Spinal cord (tissue), 10 donors: Measurements from ENCODE around the gene ALOX5AP. TPM values are rescaled to one million over a fixed set of nuclear protein-coding genes. Genes with fewer than 3 reads are reported as not detected.

Experiments
- DNase-seq, 6 donors: peaks; one replicate each; pipeline versions ENCODE4 v3.0.0 to v3.0.0-alpha.2; 2013 to 2015; ENCODE audit warnings: low spot score in 6 of 6, low read depth in 4 of 6
- H3K27ac ChIP-seq: one replicate; pipeline ENCODE4 v1.5.1; 2013; ENCODE audit warnings: low read depth, low read length, control low read depth
- H3K27me3 ChIP-seq: one replicate; pipeline ENCODE4 v1.6.1; 2013; ENCODE audit warnings: low read length; ENCODE audit not compliant: control insufficient read depth, insufficient read depth
- H3K36me3 ChIP-seq: one replicate; pipeline ENCODE4 v1.6.1; 2013; ENCODE audit warnings: low read length; ENCODE audit not compliant: control insufficient read depth, insufficient read depth
- H3K4me1 ChIP-seq: one replicate; pipeline ENCODE4 v1.6.1; 2013; ENCODE audit warnings: low read length; ENCODE audit not compliant: control insufficient read depth, insufficient read depth
- H3K4me3 ChIP-seq: one replicate; pipeline ENCODE4 v1.5.1; 2013; ENCODE audit warnings: low read depth, low read length, control low read depth
- H3K9me3 ChIP-seq: one replicate; pipeline ENCODE4 v1.6.1; 2013; ENCODE audit warnings: low read length; ENCODE audit not compliant: control insufficient read depth, insufficient read depth
- WGBS: methylation state at CpG from one replicate; pipeline ENCODE4 v1.1.5; 2013; ENCODE audit warnings: missing lambda C conversion rate; ENCODE audit not compliant: insufficient coverage; 5-methylcytosine and 5-hydroxymethylcytosine counted together
- polyA plus RNA-seq, 2 donors: library from polyadenylated mRNA; unstranded; fragments of 120-200 nt; gene quantifications; one replicate each; pipeline ENCODE4 v1.2.1, GENCODE V29; 2013; ENCODE audit not compliant: insufficient read length in 2 of 2
- total RNA-seq, 2 donors: library from RNA; depleted of rRNA in 1 of 2; stranded (reverse); fragments of 120-200 nt in 1 of 2; fragments of >200 nt in 1 of 2; gene quantifications; one replicate each; pipeline versions ENCODE4 v1.2.3 to v1.2.4, GENCODE V29; 2013 to 2014
- donor health status: healthy.

The ALOX5AP gene
- total and polyA plus RNA-seq, 4 donors: 9.6 to 23.1 (median 11.0) TPM

DNA sequence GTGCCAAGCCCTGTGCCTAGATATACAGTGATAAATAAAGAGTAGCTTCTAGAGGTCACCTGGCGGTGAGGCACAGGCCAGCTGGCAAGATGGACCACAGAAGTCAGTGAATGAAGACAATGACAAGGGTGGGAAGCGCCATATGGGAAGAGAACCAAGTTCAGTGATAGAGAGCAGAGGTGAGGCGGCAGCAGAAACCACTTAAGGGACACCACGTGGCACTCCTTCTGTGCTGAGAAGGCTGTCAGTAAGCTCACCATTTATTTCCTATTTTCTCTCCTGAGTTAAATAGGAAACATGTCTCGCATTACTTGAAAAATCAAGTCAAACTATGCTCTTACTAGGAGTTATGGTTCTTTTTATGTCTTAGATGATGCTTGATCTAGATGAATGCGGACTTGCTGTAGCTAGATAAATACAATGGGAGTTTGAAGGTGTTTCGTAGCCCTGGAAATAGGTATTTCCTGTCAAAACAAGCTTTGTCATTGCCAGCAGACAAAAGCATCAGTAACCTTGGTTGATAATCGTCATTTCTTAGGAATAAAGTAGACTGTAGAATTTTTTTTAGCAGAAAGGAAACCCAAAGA is 17.8 kb downstream of the ALOX5AP start:
- DNase-seq: peak in 1 of 6 donors; percentile 50
- Histone ChIP-seq H3K9me3 (no peaks in the 10 kb centered on the region), H3K4me1 (peaks cover 15% of the 10 kb centered on the region), H3K36me3 (no peaks in the 10 kb centered on the region), H3K27ac (no peak overlapping the region), H3K27me3 (peaks cover 2% of the 10 kb centered on the region), H3K4me3 (no peak overlapping the region)
- whole genome bisulfite sequencing: 100% methylated on average over 4 of the region's 8 CpGs

DNA sequence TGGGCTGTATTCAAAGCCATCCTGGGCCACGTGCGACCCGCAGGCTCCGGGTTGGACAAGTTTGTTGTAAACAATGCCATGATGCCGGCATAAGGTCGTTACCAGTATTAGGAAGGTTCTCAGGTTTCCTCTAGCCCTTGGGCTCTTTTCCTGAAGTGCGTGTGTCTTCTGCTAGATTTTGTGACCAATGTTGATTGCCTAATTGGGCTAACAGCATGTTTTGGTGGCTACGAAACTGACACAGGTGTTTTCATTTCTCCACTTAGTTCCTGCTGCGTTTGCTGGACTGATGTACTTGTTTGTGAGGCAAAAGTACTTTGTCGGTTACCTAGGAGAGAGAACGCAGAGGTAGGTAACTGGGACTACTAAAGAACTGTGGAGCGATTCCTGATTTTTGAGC is 20.3 kb downstream of the ALOX5AP start:
- H3K4me1 ChIP-seq: peaks cover 15% of the 10 kb centered on the region
- no peaks in the 10 kb centered on the region for H3K36me3 ChIP-seq
- DNase-seq: no peak
- no peak overlapping the region for H3K4me3 ChIP-seq
- peaks cover 2% of the 10 kb centered on the region for H3K27me3 ChIP-seq
- no peak overlapping the region for H3K27ac ChIP-seq
- H3K9me3 ChIP-seq: no peaks in the 10 kb centered on the region
- WGBS: 79% methylated on average over 12 of the region's 12 CpGs

DNA sequence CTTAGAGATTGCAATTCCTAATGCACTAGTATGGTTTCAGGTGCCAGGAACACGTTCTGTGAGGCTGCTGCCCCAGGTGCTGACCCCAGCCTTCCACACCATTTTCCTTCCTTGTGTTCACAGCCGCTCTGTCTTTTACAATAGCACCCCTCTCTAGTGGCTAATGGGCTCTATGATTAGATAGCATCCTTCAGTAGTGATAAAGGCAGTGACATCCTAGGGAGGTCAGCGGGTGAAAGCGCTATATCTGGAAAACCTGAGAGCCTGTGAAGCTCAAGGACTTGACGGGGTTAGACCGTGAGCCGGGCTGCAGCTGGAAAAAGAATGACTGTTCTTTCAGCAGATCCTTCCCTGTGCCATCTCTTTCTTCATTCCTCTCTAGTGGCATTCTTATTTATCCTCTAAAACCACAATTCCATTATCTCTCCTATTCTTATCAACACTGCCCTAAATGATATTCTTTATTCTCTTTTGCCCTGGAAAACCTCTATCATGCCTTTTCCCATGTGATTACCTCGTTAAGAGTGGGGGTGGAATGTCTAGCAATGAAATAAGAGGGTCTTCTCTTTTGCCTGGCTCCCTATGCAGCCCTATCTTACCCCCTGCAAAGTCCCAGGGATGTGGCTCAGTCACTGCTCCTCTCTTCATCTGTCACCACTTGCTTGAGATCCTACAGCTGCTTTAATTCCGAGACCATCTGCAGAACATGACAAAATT is 21.8 kb downstream of the ALOX5AP start:
- Histone ChIP-seq H3K4me1 (peaks cover 9% of the 10 kb centered on the region), H3K9me3 (no peaks in the 10 kb centered on the region)

DNA sequence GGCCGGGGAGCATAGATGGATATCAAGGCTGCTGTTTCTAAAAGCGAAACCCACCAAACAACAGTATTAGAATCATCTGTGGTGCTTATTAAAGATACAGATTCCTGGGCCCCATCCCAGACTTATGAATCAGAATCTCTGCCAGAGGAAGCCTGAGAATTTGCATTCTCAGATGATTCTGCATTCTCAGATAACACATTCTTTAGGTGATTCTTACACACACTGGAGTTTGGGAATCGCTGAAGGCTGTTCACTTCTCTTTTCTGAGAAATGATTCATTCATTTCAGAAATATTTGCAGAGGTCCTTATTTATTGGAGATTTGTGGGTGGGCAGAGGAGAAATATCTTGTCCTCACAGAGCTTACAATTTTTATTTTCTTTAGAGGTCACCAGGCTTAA is 24.4 kb downstream of the ALOX5AP start:
- no CpG with 5 or more reads among the region's 3 CpGs for WGBS
- no peak for DNase-seq
- Histone ChIP-seq H3K9me3 (no peaks in the 10 kb centered on the region), H3K4me3 (no peak overlapping the region), H3K36me3 (no peaks in the 10 kb centered on the region), H3K4me1 (peaks cover 4% of the 10 kb centered on the region), H3K27me3 (peaks cover 2% of the 10 kb centered on the region), H3K27ac (no peak overlapping the region)

More for the DNA sequence above, 21.8 kb downstream of the ALOX5AP start:
- no peak overlapping the region for H3K27ac ChIP-seq
- H3K36me3 ChIP-seq: no peaks in the 10 kb centered on the region
- WGBS: 80% methylated on average over 6 of the region's 9 CpGs
- no peak overlapping the region for H3K4me3 ChIP-seq
- peaks cover 2% of the 10 kb centered on the region for H3K27me3 ChIP-seq
- no peak for DNase-seq

DNA sequence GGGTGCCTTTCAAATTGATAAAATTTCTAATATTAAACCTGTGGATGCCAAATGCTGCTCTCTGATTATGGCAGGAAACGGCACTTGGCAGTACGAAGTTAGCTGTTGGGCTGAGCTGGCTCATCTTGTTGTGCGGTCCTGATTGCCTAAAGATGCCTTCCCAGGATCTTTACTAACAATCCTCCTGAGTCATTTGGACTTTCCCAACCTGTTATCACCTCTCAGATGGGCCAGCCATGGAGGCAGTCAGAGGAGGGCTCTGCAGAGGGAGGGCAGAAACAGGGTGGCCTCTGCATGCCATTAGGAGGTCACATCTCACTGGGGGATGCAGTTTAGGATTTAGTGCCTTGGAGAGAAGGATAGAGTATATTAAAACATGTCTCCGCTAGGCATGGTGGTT is 27.3 kb downstream of the ALOX5AP start:
- H3K4me1 ChIP-seq: no peaks in the 10 kb centered on the region
- DNase-seq: no peak
- no peak overlapping the region for H3K4me3 ChIP-seq
- H3K27me3 ChIP-seq: no peaks in the 10 kb centered on the region
- H3K27ac ChIP-seq: no peak overlapping the region
- H3K9me3 ChIP-seq: no peaks in the 10 kb centered on the region
- H3K36me3 ChIP-seq: no peaks in the 10 kb centered on the region
- 92% methylated on average over 4 of the region's 4 CpGs for WGBS

DNA sequence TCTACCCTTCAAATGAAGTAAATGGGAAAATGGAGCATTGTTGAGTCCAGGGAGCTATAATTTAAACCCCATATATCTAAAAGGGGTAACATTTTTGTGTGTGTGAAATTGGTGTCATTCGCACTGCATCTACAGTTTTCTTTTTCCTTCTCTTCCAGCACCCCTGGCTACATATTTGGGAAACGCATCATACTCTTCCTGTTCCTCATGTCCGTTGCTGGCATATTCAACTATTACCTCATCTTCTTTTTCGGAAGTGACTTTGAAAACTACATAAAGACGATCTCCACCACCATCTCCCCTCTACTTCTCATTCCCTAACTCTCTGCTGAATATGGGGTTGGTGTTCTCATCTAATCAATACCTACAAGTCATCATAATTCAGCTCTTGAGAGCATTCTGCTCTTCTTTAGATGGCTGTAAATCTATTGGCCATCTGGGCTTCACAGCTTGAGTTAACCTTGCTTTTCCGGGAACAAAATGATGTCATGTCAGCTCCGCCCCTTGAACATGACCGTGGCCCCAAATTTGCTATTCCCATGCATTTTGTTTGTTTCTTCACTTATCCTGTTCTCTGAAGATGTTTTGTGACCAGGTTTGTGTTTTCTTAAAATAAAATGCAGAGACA is 28.6 kb downstream of the ALOX5AP start:
- DNase-seq: no peak
- H3K27ac ChIP-seq: no peak overlapping the region
- no peak overlapping the region for H3K4me3 ChIP-seq
- no peaks in the 10 kb centered on the region for H3K27me3 ChIP-seq
- WGBS: 82% methylated on average over 3 of the region's 8 CpGs
- no peaks in the 10 kb centered on the region for H3K9me3 ChIP-seq
- H3K4me1 ChIP-seq: no peaks in the 10 kb centered on the region
- H3K36me3 ChIP-seq: no peaks in the 10 kb centered on the region

DNA sequence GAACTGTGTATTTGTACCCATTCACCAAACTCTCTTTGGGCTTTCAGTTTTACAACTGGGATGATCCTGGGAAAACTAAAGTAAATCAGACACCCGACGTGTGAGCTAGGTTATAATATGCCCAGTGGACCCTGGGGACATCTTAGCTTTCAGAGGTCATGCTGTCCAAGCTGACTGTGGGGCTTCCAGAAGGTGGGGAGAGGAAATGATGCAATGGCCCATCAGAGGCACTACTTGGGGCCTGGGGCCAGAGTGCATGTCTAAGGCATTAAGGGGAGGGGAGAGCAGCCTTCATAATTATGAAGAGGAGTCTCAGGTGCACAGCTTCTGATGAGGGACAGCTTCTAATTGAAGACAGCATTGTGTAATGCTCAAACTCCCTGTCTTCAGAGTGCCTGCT is 30.9 kb downstream of the ALOX5AP start:
- DNase-seq: no peak
- Histone ChIP-seq H3K9me3 (no peaks in the 10 kb centered on the region), H3K27ac (no peak overlapping the region), H3K4me1 (no peaks in the 10 kb centered on the region), H3K36me3 (no peaks in the 10 kb centered on the region), H3K27me3 (no peaks in the 10 kb centered on the region), H3K4me3 (no peak overlapping the region)
- WGBS: 63% methylated on average over 2 of the region's 2 CpGs

DNA sequence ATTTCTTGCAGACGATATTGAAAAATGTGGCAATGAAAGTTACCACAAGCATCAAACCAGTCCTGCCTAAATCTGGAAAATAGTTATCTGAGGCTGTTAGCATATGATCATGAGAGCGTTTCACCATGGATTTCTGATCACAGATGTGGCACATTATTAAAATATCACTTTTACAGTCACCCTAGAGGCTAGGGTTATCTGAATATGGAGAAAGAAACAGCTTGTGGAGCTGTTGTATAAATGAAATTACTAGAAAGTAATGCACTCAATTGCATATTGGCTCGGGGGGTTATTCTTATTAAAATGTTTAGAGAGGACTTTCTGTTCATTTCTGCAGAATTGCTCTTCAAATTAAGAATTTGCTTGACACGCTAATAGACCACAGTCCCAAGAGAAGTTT is 35.6 kb downstream of the ALOX5AP start:
- peak in 1 of 6 donors; percentile 63 for DNase-seq
- H3K27me3 ChIP-seq: no peaks in the 10 kb centered on the region
- 71% methylated on average over 1 of the region's 4 CpGs for WGBS
- H3K9me3 ChIP-seq: no peaks in the 10 kb centered on the region
- H3K4me3 ChIP-seq: no peak overlapping the region
- no peaks in the 10 kb centered on the region for H3K4me1 ChIP-seq
- H3K27ac ChIP-seq: no peak overlapping the region
- H3K36me3 ChIP-seq: no peaks in the 10 kb centered on the region

DNA sequence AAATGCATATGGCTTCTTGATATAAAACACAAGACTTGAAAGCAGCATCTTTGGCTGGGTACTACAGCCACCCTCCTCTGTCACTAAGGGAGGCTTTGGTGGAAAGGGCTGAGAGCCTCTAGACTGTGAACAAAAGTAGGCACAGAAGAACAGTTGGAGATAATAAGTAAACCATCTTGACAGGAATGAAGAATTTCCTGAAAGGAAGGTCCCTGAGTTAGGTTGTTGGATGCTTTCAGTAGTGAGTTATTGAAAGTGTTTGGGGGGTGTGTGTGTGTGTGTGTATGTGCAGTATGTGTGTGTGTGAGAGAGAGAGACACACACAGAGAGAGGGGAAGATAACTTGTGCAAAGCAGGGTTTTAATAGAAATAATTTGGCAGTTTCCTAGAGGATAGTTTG is 38.2 kb downstream of the ALOX5AP start:
- Histone ChIP-seq H3K4me1 (no peaks in the 10 kb centered on the region), H3K27me3 (no peaks in the 10 kb centered on the region), H3K9me3 (no peaks in the 10 kb centered on the region), H3K27ac (no peak overlapping the region), H3K4me3 (no peak overlapping the region), H3K36me3 (no peaks in the 10 kb centered on the region)
- DNase-seq: no peak

DNA sequence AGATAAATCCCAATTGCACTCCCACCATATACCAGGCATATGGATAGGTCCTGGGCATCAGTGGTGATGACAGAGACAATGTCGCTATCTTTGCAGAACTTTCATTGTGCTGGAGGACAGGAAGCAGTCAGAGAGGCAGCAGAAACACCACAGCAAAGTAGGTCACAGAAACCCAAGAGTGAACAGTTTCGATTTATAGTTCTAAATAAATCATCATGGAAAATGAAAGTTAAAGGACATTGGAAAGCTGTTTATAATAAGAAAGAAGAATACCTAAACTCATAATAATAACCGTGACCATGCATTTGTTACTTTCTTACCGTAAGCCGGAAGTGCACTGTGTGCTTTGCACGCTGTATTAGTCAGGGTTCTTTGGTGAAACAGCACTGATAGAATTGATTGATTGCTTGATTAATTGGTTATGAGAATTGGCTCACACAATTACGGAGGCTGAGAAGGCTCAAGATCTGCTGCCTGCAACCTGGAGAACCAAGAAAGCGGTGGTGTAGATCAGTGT is 38.9 kb downstream of the ALOX5AP start:
- no peaks in the 10 kb centered on the region for H3K27me3 ChIP-seq
- H3K4me3 ChIP-seq: no peak overlapping the region
- WGBS: 84% methylated on average over 4 of the region's 8 CpGs
- no peaks in the 10 kb centered on the region for H3K9me3 ChIP-seq
- DNase-seq: no peak
- no peaks in the 10 kb centered on the region for H3K36me3 ChIP-seq
- no peak overlapping the region for H3K27ac ChIP-seq
- H3K4me1 ChIP-seq: no peaks in the 10 kb centered on the region
